Measurements from ENCODE around the gene CD320.

The CD320 gene

GRCh38 chr19:8261347-8261746, 46.8 kb downstream of the CD320 start:
- no peak overlapping the region for H3K27ac ChIP-seq (ENCODE audit: low read depth, low read length)
- H2BK5ac ChIP-seq (ENCODE audit: low read depth, low read length, poor library complexity) = no peak overlapping the region
- WGBS (ENCODE audit: extremely low coverage, insufficient coverage, insufficient read length) = no CpG with 5 or more reads among the region's 9 CpGs
- no peak overlapping the region for H3K23ac ChIP-seq (ENCODE audit: low read length)
- no peaks in the 10 kb centered on the region for H3K79me1 ChIP-seq (ENCODE audit: low read length)
- H3K9ac ChIP-seq (ENCODE audit: low read length) = no peak overlapping the region
- no peaks in the 10 kb centered on the region for H3K27me3 ChIP-seq (ENCODE audit: insufficient read depth, low read length)
- no peak overlapping the region for H3K4me2 ChIP-seq (ENCODE audit: low read length)
- H2BK12ac ChIP-seq (ENCODE audit: low read length) = no peak overlapping the region
- no peaks in the 10 kb centered on the region for H3K9me3 ChIP-seq (ENCODE audit: insufficient read depth, low read depth, low read length)
- no peaks in the 10 kb centered on the region for H3K4me1 ChIP-seq (ENCODE audit: control insufficient read depth in 1 of 2, insufficient read depth in 2 of 2, low read length in 2 of 2)
- H2AFZ ChIP-seq (ENCODE audit: insufficient read depth, low read length, poor library complexity) = no peak overlapping the region
- no peaks in the 10 kb centered on the region for H3K79me2 ChIP-seq (ENCODE audit: control insufficient read depth, insufficient read depth, low read length, poor library complexity)
- no peak overlapping the region for H4K91ac ChIP-seq (ENCODE audit: low read depth, low read length)
- no peak overlapping the region for H3K4me3 ChIP-seq (ENCODE audit: low read depth, low read length)
- no peak overlapping the region for H2AK5ac ChIP-seq (ENCODE audit: low read length)
- no peak overlapping the region for H4K8ac ChIP-seq (ENCODE audit: low read depth, low read length)
- H3K18ac ChIP-seq (ENCODE audit: low read length) = no peak overlapping the region
- H2BK120ac ChIP-seq (ENCODE audit: insufficient read depth, low read length, poor library complexity) = no peak overlapping the region
- H4K12ac ChIP-seq (ENCODE audit: low read depth, low read length) = no peak overlapping the region
- no peak overlapping the region for H3K14ac ChIP-seq (ENCODE audit: low read length)
- no peak for DNase-seq
- peaks cover 2% of the 10 kb centered on the region in 2 experiments for H3K36me3 ChIP-seq (ENCODE audit: control insufficient read depth in 1 of 2, insufficient read depth in 2 of 2, low read length in 2 of 2)
- no peak overlapping the region for H3K4ac ChIP-seq (ENCODE audit: low read depth, low read length)

- H3K36me3 ChIP-seq (ENCODE audit: control insufficient read depth in 1 of 2, insufficient read depth in 2 of 2, low read length in 2 of 2) = peaks cover 3 to 7% of the 10 kb centered on the region in 2 experiments
- no peak for DNase-seq
- no peaks in the 10 kb centered on the region for H3K79me2 ChIP-seq (ENCODE audit: control insufficient read depth, insufficient read depth, low read length, poor library complexity)
- H2BK120ac ChIP-seq (ENCODE audit: insufficient read depth, low read length, poor library complexity) = no peak overlapping the region
- WGBS (ENCODE audit: extremely low coverage, insufficient coverage, insufficient read length) = no CpG with 5 or more reads among the region's 3 CpGs
- no peak overlapping the region for H3K23ac ChIP-seq (ENCODE audit: low read length)
- no peak overlapping the region for H2AFZ ChIP-seq (ENCODE audit: insufficient read depth, low read length, poor library complexity)
- H4K91ac ChIP-seq (ENCODE audit: low read depth, low read length) = no peak overlapping the region
- H3K4me2 ChIP-seq (ENCODE audit: low read length) = no peak overlapping the region
- H2AK5ac ChIP-seq (ENCODE audit: low read length) = no peak overlapping the region
- H3K4ac ChIP-seq (ENCODE audit: low read depth, low read length) = no peak overlapping the region
- H4K12ac ChIP-seq (ENCODE audit: low read depth, low read length) = no peak overlapping the region
- H3K14ac ChIP-seq (ENCODE audit: low read length) = no peak overlapping the region
- H2BK5ac ChIP-seq (ENCODE audit: low read depth, low read length, poor library complexity) = no peak overlapping the region
- no peak overlapping the region for H3K27ac ChIP-seq (ENCODE audit: low read depth, low read length)
- no peak overlapping the region for H4K8ac ChIP-seq (ENCODE audit: low read depth, low read length)
- H3K4me3 ChIP-seq (ENCODE audit: low read depth, low read length) = no peak overlapping the region
- H2BK12ac ChIP-seq (ENCODE audit: low read length) = no peak overlapping the region
- no peaks in the 10 kb centered on the region for H3K4me1 ChIP-seq (ENCODE audit: control insufficient read depth in 1 of 2, insufficient read depth in 2 of 2, low read length in 2 of 2)
- no peak overlapping the region for H3K18ac ChIP-seq (ENCODE audit: low read length)
- H3K9ac ChIP-seq (ENCODE audit: low read length) = no peak overlapping the region
- H3K79me1 ChIP-seq (ENCODE audit: low read length) = no peaks in the 10 kb centered on the region
- no peaks in the 10 kb centered on the region for H3K9me3 ChIP-seq (ENCODE audit: insufficient read depth, low read depth, low read length)
- H3K27me3 ChIP-seq (ENCODE audit: insufficient read depth, low read length) = no peaks in the 10 kb centered on the region
Observed at GRCh38 chr19:8259922-8260247, 48.3 kb downstream of the CD320 start.

- Histone ChIP-seq H3K79me2 (ENCODE audit: control insufficient read depth, insufficient read depth, low read length, poor library complexity) (no peaks in the 10 kb centered on the region), H4K12ac (ENCODE audit: low read depth, low read length) (no peak overlapping the region), H3K18ac (ENCODE audit: low read length) (no peak overlapping the region), H2BK5ac (ENCODE audit: low read depth, low read length, poor library complexity) (no peak overlapping the region), H3K23ac (ENCODE audit: low read length) (no peak overlapping the region), H2BK120ac (ENCODE audit: insufficient read depth, low read length, poor library complexity) (no peak overlapping the region), H3K4ac (ENCODE audit: low read depth, low read length) (no peak overlapping the region), H4K8ac (ENCODE audit: low read depth, low read length) (no peak overlapping the region), H3K79me1 (ENCODE audit: low read length) (no peaks in the 10 kb centered on the region), H2AK5ac (ENCODE audit: low read length) (no peak overlapping the region), H3K27ac (ENCODE audit: low read depth, low read length) (no peak overlapping the region), H3K36me3 (ENCODE audit: control insufficient read depth in 1 of 2, insufficient read depth in 2 of 2, low read length in 2 of 2) (peaks cover 3 to 7% of the 10 kb centered on the region in 2 experiments), H3K4me1 (ENCODE audit: control insufficient read depth in 1 of 2, insufficient read depth in 2 of 2, low read length in 2 of 2) (no peaks in the 10 kb centered on the region), H2BK12ac (ENCODE audit: low read length) (no peak overlapping the region), H2AFZ (ENCODE audit: insufficient read depth, low read length, poor library complexity) (no peak overlapping the region), H3K27me3 (ENCODE audit: insufficient read depth, low read length) (no peaks in the 10 kb centered on the region), H4K91ac (ENCODE audit: low read depth, low read length) (no peak overlapping the region), H3K9ac (ENCODE audit: low read length) (no peak overlapping the region), H3K14ac (ENCODE audit: low read length) (no peak overlapping the region), H3K4me2 (ENCODE audit: low read length) (no peak overlapping the region), H3K4me3 (ENCODE audit: low read depth, low read length) (no peak overlapping the region), H3K9me3 (ENCODE audit: insufficient read depth, low read depth, low read length) (no peaks in the 10 kb centered on the region)
- WGBS (ENCODE audit: extremely low coverage, insufficient coverage, insufficient read length) = no CpG with 5 or more reads among the region's 11 CpGs
- DNase-seq = no peak
Observed at GRCh38 chr19:8259142-8259921, 48.8 kb downstream of the CD320 start.

- no peaks in the 10 kb centered on the region for H3K4me1 ChIP-seq (ENCODE audit: control insufficient read depth in 1 of 2, insufficient read depth in 2 of 2, low read length in 2 of 2)
- DNase-seq = no peak
- H3K4me2 ChIP-seq (ENCODE audit: low read length) = no peak overlapping the region
Observed at GRCh38 chr19:8257052-8257443, 51.1 kb downstream of the CD320 start.

More at GRCh38 chr19:8257052-8257443, 51.1 kb downstream of the CD320 start:
- no peak overlapping the region for H3K14ac ChIP-seq (ENCODE audit: low read length)
- no peaks in the 10 kb centered on the region for H3K27me3 ChIP-seq (ENCODE audit: insufficient read depth, low read length)
- no peak overlapping the region for H4K12ac ChIP-seq (ENCODE audit: low read depth, low read length)
- WGBS (ENCODE audit: extremely low coverage, insufficient coverage, insufficient read length) = no CpG with 5 or more reads among the region's 5 CpGs
- H3K9ac ChIP-seq (ENCODE audit: low read length) = no peak overlapping the region
- H3K4ac ChIP-seq (ENCODE audit: low read depth, low read length) = no peak overlapping the region
- H2AK5ac ChIP-seq (ENCODE audit: low read length) = no peak overlapping the region
- no peak overlapping the region for H4K91ac ChIP-seq (ENCODE audit: low read depth, low read length)
- no peak overlapping the region for H2BK5ac ChIP-seq (ENCODE audit: low read depth, low read length, poor library complexity)
- no peak overlapping the region for H3K4me3 ChIP-seq (ENCODE audit: low read depth, low read length)
- no peak overlapping the region for H2BK120ac ChIP-seq (ENCODE audit: insufficient read depth, low read length, poor library complexity)
- H4K8ac ChIP-seq (ENCODE audit: low read depth, low read length) = no peak overlapping the region
- no peak overlapping the region for H3K23ac ChIP-seq (ENCODE audit: low read length)
- H2AFZ ChIP-seq (ENCODE audit: insufficient read depth, low read length, poor library complexity) = no peak overlapping the region
- no peak overlapping the region for H3K27ac ChIP-seq (ENCODE audit: low read depth, low read length)
- H2BK12ac ChIP-seq (ENCODE audit: low read length) = no peak overlapping the region
- no peaks in the 10 kb centered on the region for H3K79me2 ChIP-seq (ENCODE audit: control insufficient read depth, insufficient read depth, low read length, poor library complexity)
- H3K18ac ChIP-seq (ENCODE audit: low read length) = no peak overlapping the region
- H3K79me1 ChIP-seq (ENCODE audit: low read length) = no peaks in the 10 kb centered on the region
- no peaks in the 10 kb centered on the region for H3K9me3 ChIP-seq (ENCODE audit: insufficient read depth, low read depth, low read length)
- H3K36me3 ChIP-seq (ENCODE audit: control insufficient read depth in 1 of 2, insufficient read depth in 2 of 2, low read length in 2 of 2) = peaks cover 3 to 7% of the 10 kb centered on the region in 2 experiments

Data from trophoblast cell (in vitro differentiated cells and primary cell).